DMS53 (cell line): ENCODE measurements around the gene ETNK2.

ENCODE experiments used
- DNase-seq: peaks from one replicate; lab custom pipeline; 2025; lab: John Stamatoyannopoulos, UW

The ETNK2 gene, protein sequence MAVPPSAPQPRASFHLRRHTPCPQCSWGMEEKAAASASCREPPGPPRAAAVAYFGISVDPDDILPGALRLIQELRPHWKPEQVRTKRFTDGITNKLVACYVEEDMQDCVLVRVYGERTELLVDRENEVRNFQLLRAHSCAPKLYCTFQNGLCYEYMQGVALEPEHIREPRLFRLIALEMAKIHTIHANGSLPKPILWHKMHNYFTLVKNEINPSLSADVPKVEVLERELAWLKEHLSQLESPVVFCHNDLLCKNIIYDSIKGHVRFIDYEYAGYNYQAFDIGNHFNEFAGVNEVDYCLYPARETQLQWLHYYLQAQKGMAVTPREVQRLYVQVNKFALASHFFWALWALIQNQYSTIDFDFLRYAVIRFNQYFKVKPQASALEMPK

DNA sequence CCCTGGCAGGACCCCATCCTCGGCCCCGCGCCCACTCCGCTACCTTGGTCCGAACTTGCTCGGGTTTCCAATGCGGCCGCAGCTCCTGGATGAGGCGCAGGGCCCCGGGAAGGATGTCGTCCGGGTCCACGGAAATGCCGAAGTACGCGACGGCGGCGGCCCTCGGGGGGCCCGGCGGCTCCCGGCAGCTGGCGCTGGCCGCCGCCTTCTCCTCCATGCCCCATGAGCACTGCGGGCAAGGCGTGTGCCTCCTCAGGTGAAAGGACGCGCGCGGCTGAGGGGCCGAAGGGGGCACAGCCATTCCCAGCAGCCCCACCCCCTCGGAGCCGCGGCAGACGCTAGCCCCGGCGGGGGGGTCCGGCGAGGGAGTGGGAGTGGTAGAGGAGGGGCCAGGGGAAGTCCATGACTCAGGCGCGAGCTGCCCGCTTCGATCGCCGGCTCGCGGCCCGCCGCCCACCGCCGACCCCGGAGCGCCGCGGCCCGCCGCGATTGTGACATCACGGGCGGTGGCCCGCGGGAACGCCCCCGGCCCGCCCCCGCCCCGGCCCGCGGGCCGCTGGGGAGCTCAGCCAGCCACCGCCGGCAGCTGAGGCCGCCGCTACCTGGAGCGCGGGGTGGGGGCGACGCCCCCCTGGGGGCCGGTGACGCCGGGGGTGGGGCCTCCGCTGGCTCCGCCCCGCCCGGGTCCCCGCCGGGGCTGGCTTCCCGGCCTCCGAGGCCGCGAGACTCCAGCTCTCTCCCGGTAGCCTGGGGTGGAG lies at the start of gene ETNK2:
ETNK2 (minus strand) TSS at position 493 of the 758 bp plus-strand sequence; CDS start at position 301, 192 bp downstream.
- peak; percentile 87 for DNase-seq

DNA sequence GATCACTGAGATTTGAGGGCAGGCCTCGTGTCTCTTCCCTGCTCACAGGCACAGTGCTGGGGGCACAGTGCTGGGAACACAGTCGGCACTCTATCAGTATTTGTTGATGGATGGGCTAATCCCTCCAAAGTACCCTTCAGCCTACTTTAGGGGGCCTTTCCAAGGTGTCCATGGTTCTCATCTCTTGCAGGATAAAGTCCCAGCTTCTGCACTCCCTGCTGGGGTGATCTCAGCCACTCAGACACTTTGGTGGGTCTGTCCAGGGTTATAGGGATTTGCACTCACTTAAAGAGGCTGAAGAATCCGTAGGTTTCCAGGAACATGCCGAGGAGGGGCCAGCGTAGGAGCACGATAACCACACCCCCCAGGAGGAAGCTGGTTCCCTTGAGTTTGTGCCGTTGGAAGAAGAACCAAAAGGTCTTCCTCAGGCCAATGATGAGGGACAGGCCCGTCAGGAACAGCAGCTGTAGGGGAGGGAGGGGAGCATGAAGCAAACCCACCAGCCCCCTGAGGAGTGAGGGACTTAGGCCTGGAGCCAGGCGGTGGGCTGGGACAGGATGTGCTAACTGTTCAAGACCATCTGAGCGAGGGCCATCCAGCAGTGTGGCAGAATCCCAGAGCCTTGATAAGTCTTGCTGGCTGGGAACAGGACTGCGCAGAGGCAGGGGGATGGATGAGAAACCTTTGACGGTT lies 49.6 kb upstream of the ETNK2 start:
- no peak for DNase-seq

DNA sequence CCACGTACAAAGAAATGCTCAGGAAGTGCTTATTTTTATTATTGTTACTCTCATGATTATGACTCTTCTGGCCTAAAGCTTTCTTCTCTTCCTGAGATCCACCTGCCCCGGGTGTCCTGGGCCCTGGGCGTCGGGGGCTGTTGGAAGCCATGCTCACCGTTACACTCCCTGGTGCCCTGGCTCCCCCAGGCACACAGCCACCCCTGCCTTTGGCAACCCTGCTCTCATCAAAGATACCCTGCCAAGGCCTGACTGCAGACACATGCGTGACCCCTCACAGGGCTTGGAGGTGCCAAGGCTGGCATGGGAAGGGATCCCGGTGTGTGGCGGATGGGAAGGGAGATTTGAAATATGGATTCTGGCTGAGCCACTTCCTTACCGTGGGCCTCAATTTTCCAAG lies 47.7 kb upstream of the ETNK2 start:
- no peak for DNase-seq

DNA sequence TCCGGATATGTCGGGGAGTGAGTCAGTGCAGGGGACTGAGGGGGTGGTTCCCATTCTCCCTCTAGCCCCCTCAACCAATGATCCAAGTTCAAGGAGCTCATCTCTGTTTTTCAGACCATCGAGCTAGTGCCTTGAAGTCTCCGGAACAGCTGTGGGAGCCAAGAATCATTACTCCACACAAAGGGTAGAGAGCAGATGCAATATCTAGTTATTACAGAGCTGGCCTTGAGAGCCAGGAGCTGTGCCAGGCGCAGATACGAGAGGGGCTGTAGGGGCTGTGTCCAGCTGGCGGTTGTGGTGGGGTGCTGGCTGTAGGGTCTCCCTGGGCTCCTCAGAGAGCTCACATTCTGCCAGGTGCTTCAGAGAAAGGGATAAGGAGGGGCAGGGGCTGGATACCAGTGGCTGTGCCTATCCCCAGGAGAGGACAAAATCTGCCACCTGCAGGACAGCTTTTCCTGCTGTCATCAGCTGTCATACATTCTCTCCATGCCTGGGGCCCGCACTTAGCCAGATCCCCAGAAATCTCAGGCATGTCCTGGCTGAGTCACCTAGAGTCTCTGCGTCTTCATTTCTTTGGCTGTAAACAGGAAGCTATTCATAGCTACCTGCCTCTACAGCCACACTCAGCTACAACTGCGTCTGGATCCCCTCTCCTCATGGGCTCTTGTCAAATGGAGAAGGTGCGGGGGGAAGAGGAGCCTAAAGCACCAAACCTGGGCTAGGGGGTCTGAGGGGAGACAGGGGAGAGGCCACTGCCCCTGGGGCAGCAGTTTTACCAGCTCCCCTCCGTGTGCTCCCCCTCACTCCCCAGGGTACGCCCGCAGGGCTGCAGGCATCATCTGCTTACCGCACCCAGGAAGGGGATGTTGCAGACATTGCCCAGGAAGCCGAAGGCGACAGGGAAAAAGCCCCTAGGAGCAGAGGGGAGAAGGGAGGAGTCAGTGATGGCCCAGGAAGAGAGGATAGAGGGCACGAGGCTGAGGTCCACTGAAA lies 46.8 kb upstream of the ETNK2 start:
- peak; percentile 46 for DNase-seq

DNA sequence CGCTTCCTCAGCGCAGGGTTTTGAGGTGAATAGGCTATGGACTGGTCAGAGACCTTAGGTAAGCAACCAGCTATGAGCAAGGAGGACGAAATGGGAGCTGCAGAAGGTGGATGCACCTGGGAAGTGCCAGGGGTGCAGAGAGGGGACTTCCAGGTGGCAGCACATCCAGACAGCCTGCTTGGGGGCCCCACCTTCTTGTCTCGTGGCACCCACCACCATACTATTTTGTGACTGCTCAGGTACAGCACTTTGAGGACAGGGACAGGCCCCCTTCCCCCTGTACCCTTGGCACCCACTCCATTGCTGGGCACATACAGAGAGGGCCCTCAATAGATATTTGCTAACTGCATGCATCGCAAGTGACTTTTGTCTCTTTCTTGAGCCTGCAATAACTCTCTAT lies 45.2 kb upstream of the ETNK2 start:
- no peak for DNase-seq

DNA sequence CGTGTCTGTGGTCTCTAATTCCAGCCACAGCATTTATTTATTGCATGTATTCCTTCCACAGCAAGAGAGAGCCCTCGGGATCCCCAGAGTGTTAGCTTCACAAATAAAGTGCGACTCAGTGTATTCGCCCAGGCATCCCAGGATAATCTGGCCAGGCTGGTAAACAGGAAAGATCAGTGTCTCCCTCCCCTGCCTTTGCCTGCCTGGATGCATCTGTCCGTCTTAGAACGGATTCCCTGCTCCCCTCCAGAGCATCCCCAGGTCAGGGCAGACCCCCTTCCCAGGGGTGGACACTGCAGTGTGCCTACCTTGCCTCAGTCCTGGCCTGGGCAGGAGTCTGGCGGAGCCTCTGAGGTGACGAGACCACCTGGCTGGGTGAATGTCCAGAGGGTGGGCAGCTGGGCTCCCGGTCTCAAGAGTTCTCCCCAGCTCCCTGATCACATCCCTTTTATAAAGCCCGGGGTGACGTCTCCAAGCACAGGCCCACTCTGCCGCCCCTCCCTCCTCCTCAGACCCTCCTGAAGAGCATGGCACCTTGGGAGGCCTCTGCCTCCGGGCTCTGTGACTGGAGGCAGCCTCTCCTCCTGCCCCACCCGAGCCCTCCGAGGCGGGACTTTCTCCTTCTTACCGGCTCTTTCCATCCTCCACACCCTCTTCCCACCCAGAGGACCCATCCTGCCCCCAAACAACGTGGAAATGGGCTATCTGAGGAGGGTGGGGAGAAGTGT lies 44.4 kb upstream of the ETNK2 start, which contains the start of gene KISS1:
KISS1 (minus strand) TSS at position 424 of the 728 bp plus-strand sequence. CDS start 3,615 bp downstream, outside the sequence.
- DNase-seq: peak; percentile 46

DNA sequence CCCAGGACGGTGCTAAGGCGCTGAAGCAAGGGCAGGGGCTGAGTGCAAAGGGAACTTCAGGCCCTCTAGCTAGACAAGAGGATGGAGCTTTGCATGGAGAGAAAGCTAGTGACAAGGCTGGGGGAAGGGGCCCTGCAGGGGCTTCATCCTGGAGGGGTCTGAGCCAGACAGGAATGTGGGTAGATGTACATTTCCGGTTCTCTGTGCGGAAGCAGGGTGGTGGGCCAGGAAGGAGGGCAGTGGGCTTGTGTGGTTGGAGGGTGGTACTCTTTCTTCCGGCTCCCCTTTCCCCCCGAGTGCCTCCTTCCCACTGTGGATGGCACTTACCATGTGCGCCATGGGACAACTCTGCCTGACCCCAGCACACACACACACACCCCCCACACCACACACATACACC lies 42.9 kb upstream of the ETNK2 start:
- no peak for DNase-seq

DNA sequence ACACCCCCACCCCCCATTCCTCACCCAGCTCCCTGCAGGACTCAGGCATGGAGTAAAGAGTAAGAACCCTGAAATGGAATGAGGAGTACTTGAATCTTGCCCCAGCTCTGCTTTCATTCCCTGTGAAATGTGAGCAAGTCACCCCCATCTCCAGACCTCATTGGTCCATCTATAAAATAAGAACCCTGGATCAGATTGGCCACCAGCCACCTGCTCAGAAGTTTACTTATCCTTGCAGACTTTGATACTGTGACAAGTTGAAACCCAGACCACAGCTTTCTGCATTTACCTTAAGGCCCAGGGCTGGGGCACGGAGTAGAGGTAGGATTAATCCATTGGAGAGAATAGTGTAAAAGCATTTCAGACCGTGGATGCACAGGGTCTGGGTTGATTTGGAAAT lies 42.2 kb upstream of the ETNK2 start:
- DNase-seq: no peak

DNA sequence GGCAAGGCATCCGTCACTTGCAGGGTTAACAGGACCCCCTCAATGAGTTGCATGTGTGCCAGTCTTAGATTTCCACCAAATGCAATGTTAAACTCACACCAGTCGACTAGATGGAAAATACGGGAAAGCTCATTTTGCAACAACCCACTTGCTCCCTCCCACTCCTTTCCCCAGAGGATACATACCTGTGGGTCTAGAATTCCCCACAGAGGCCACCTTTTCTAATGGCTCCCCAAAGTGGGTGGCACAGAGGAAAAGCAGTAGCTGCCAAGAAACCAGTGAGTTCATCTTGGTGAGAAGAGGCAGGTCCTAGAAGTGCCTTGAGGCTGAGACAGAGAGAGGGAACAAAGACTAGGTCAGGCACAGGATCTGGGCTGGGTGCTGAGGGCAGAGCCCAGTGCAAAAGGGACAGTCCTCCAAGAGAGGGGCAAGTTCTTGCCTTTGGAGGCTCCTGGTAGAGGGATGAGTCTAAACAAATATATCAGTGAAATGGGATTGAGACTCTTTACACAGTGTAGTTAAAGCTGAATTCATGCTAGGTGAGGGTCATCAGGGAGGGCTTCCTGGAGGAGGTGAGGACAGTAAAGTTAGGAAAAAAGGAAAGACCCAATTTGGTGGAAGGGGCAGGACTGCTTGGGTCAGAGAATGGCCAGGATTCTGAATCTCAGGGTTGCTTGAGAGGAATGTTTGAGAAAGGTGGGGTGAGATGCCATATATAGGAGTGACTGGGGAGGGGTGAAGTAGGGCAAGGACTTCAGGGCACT lies 40.9 kb upstream of the ETNK2 start:
- DNase-seq: no peak

DNA sequence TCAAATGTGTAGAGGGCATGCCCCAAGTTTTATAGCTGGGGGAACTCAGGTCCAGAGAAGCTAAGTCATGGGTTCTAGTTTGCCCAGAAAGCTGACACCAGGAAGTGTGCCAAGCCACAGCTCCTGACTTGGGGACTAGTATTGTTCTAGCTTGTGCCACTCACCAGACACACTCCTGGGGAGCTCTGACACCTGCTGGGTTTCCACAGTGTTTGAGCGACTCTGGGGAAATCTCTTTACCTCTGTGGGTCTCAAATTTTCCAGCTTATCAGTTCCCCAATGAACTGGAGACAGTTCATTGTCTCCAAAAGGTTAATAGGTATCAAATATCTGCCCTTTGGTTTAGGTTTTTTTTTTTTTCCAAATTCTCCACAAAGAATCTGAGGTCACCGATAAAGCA lies 40.2 kb upstream of the ETNK2 start:
- no peak for DNase-seq

DNA sequence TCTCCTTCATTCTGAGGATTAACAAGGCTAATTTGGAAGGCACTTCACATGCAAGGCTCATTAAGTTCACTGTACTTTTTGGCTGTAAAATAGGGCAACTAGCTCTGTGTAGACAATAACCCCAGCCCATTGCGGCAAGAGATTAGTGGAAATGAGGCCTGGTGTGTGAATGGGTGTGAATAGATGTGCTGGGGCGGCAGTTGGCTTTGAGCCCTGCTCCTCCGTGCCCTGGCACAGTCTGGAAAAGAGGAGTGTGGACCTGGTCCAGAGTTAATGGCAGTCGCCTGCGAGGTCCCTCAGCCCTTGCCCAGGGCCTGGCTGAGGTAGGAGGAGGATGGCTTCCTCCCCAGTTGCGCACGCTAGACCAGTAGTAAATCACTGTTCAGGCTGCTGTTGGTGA lies 39.6 kb upstream of the ETNK2 start:
- no peak for DNase-seq

DNA sequence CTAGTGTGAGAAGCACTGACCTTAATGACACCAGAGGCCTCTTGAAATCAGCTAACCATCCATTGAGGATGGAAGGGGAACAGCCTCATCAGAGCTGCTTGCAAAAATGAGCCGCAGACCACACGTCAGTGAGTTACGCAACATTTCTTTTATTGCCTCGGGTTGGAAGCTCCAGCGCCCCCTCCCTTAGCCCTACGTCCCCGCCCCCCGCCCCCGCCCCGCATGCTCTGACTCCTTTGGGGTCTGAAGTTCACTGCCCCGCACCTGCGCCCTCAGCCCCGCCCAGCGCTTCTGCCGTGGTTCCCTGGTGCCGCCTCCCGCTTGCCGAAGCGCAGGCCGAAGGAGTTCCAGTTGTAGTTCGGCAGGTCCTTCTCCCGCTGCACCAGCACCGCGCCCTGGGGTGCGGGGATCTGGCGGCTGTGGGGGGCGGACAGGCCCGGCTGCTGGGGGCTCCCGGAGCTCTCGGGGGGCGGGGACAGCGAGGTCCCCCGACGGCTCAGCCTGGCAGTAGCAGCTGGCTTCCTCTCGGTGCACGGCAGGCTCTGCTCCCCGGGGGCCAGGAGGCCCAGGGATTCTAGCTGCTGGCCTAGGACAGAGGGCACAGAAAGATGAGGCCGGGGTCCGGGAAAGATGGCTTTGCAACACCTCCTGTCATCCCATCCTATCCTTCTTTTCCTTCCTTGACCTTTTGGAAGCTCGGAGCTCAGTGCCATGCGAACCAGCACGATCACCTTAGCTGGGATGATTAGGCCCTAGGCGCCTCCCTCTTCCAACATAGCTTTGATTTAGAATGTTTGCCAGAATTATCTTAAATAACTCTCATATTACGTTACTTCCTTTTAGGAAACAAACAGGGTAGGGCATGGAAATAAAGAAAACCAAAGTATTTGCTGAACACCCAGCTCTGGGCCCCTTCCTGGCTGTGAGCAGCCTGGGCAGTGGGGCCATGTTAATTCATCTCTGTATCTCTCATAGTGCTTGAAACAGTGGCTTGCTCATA lies 38.7 kb upstream of the ETNK2 start:
- DNase-seq: peak; percentile 73

DNA sequence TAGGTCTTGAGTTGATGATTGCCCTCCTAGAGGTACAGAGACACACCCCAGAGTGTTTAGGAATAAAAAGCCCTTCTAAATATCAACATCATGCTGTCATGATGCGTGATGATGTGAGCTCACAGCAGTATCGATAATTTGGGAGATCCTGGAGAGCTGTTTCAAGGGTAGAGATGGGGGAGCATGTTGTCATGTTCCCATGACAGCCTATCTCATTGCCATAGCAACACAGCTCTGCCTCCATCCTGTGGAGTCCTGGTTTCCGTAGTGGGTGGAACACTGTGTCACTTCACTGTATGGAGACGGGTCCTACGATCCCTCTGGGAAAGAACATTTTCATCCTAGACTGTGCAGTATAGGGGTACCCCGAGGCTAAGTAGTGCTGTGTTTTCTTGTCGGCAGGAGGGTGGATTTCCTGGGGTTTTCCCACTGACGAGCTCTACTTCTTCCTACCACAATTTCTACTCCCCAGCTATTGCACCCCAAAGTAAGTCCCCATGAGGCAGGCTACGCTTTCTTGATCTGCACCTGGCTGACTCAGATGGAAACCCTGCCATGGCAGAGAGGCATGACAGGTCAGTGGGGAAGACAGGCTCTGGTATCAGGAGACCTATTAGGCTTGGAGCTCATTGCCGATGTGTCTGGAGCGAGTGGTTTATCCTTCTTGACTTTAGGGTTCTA lies 37.3 kb upstream of the ETNK2 start:
- peak; percentile 22 for DNase-seq

DNA sequence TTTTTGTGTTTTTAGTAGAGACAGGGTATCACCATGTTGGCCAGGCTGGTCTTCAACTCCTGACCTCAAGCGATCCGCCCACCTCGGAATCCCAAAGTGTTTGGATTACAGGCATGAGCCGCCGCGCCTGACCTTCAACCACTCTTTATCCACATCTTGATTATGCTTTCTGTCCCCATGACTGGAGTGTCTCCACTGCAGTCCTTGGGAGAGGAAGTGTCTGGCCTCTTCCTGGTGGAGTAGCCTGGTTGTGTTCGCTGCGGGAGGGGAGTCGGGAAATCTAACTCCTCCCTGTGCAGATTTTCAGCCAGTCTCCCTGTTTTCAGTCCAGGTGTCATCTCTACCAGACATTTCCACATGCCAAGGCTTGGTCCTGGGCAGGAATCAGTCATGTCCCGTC lies 34.8 kb upstream of the ETNK2 start:
- no peak for DNase-seq

DNA sequence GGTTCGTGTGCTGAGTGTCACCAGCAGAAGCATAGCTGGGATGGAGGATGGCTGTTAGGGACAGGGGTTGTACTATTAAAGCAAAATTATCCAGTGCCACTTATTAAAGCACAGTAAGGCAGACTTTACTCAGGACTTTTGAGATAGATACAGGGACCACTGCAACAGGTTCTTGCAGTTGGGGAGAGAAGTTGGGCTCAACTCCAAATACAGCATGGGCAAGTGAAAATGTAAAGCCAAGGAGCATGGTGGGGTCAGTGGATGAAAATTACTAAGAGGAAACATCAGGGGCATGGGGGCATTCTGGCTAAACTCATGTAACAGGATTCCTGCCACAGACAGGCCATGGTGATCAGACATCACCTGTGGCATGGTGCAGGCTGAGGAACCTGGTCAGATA lies 29.3 kb upstream of the ETNK2 start:
- no peak for DNase-seq

DNA sequence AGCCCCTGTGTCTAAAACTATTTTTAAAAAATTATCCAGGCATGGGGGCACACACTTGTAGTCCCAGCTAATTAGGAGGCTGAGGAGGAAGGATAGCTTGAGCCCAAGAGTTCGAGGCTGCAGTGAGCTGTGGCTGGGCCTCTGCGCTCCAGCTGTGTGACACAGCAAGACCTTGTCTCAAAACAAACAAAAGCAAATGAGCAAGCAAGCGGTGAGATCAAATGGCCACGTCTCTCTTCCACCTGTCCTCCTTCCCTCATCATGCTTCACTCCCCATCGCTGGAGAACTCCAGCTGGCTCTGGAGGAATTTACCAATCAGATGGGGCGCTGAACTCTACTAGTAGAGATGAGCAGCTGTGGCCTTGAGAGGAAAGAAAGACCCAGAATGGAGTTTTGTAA lies 28.3 kb upstream of the ETNK2 start:
- peak; percentile 95 for DNase-seq

DNA sequence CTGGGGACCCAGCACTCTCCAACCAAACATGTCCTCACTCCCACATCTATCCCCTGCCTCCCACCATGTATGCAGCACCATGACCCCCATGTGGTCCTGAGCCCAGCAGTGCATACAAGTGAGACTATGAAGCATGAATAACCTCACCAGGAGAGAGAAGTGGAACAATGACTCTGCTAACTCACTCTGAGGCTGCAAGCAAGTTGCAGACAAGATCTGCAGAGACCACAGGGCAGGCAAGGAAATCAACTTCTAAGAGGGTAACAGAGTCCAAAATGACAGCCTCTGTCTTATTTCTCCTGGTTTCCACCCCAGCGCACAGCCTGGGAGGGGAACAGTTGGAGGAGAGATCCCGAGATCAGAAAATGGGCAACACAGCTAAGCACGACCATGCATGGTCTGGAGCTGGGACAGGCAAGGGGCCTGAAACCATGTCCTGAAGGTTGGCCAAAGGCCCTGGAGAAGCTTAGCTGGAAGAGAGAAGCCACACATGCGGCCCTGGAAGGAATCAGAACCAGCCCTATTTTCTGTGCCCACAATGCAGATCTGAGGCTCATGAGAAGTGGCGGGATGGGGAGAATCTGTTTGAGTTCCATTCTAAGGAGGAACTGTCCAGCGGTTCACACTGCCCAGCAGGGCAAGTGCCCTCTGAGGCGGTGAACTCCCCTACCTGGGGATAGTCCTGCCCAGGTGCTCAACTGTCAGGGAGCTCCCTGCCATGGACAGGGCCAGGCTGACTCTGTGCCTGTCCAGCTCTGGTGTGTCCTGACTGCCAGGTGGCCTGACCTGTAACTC lies 26.8 kb upstream of the ETNK2 start:
- peak; percentile 21 for DNase-seq
